Fibroblast of mammary gland (primary cell): ENCODE measurements around the gene PURA.

ENCODE experiments used
- DNase-seq: peaks from one replicate; pipeline ENCODE4 v3.0.0-alpha.2; 2010; ENCODE audit warnings: low read depth
- H3K4me3 ChIP-seq: 2 replicates; pipeline ENCODE4 v1.5.1; 2011; ENCODE audit warnings: low read depth, mild to moderate bottlenecking, low read length, moderate library complexity; ENCODE audit not compliant: control insufficient read depth
- CTCF ChIP-seq: conservative IDR thresholded peaks from 2 replicates; pipeline ENCODE4 v1.5.1; 2011; ENCODE audit warnings: low read depth, low read length, inconsistent platforms; ENCODE audit not compliant: control insufficient read depth, insufficient read depth

Gene PURA

GRCh38 chr5:140157032-140157781 lies 43.3 kb downstream of the PURA start:
- DNase-seq, result peak; percentile 79
- H3K4me3 ChIP-seq, result peak overlapping the region; percentile 45
- TF ChIP-seq CTCF, result peak; percentile 80

DNA sequence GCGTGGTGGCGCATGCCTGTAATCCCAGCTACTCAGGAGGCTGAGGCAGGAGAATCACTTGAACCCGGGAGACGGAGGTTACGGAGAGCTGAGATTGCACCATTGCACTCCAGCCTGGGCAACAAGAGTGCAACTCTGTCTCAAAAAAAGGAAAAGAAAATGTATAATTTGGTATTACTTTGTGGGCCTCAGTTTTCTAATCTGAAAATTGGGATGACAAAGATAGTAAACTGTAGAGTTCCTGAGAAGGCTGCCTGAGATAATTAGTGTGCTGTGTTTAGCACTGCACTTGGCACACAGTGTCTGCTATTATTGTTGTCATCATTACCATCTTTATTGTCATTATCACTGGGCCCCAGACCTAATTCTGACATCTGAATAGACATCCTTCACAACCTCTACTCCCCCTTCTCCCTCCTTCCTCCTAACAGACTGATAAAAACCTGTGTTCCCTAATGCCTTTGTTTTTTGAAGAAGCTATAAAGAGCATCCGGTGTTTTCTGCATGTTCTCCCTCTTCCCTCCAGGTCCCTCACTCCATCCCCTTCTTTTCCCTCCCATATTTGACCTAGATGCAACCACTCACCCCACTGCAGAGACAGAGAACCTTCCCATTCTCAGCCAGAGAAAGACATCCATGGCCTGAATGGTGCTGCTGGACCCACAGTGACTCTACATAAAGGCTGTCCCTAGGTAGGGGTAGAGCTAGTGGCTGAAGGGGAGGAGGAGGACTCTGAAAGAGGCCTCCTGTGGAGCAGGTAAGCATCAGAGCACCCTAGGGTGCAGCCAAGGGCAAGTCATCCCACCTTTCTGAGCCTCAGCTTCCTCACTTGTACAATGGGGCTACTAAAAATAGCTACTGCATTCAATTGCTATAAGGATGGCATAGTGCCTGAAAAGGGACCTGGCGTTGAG lies 45.4 kb downstream of the PURA start:
- no peak overlapping the region for H3K4me3 ChIP-seq
- DNase-seq, result no peak
- TF ChIP-seq CTCF, result no peak

- TF ChIP-seq CTCF, result no peak
- H3K4me3 ChIP-seq, result no peak overlapping the region
- no peak for DNase-seq
Observed at GRCh38 chr5:140162275-140162674, 48.4 kb downstream of the PURA start.

DNA sequence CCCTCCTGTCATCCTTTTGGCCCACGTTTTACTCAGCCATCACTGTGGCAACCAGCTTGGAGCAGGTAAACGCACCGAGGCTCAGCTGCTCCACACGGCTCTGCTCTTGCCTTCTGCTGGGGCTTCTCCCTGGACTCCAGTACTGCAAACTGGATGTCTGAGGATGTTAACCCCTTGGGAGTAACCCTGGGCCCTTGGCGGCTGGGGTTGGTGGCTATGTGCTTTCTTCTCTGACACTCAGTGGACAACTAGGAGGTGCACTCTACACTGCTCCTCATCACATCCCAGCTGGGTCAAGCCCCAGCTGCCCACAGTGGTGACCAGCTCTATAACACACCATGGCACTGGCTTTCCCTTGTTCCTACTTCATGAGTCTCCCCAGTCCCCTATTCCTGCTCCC lies 48.9 kb downstream of the PURA start:
- DNase-seq, result no peak
- no peak for TF ChIP-seq CTCF
- no peak overlapping the region for H3K4me3 ChIP-seq

DNA sequence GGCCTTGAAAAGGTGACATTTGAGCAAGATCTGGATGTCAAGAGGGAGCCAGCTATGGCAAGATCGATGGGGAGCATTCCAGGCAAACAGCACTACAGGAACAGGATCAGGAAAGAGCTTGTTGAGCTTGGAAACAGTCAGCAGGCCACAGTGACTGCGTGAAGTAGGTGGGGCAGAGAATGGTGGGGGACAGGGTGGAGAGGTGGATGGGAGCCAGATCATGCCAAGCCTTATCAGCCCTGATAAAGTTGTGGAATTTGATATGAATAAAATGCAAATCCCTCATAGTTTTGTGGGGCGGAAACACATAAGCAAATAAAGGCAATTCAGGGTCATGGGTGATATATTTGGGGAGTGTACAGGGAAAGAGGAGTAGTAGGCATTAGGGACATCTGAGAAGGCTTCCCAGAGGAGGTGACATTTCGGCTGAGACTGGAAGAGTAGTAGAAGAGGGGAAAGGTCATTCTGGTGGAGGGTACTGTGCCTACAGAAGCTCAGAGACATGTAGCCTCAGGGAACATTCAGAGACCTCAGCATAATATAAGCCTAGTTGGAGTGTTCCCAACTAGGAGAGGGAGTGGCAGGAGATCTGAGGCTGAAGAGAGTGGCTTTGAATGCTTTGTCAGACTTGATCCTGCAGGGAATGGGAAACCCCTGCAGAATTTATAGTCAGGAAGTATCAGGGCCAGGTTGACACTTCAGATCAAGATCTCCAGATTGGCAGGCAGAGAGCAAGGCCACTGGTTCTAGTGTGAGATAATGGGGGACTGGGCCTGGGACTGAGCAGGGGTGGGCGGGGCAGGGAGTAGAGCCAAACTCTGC lies 51.4 kb downstream of the PURA start:
- H3K4me3 ChIP-seq, result no peak overlapping the region
- no peak for DNase-seq
- TF ChIP-seq CTCF, result no peak

DNA sequence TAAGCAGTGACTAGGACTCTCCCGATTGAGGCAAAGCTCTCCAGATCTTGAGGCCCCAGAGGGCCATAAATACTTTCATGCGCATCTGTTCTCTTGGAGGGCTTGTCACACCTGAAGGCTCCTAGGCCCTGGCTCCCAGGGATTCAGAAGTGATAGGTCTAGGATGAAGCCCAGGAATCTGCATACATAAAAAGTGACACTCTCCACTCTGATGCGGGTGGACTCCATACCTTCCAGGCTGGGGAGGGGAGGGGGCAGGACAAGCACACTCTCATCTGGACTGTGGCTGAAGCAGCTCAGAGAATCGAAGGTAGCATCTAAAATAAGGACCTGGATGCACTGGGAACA lies 52.0 kb downstream of the PURA start:
- no peak for DNase-seq
- H3K4me3 ChIP-seq, result no peak overlapping the region
- TF ChIP-seq CTCF, result no peak
